HepG2 (cell line): ENCODE results near the gene UBE2C. TPM values are rescaled to one million over a fixed set of nuclear protein-coding genes. Genes with fewer than 3 reads are reported as not detected.

Source experiments
- CBX1 ChIP-seq: IDR thresholded peaks from one replicate; pipeline ENCODE4 v1.6.1; 2016; ENCODE audit warnings: antibody characterized with exemption, low read depth
- FOXK2 ChIP-seq: fragments of 450-650 bp; IDR thresholded peaks from 2 replicates; pipeline ENCODE4 v1.6.1; 2016
- GTF2F1 ChIP-seq: fragments of 150-350 bp; IDR thresholded peaks from 2 replicates; pipeline ENCODE4 v1.6.1; 2014; ENCODE audit warnings: low read length
- KDM2A ChIP-seq: sonication (generic); formaldehyde crosslinking; IDR thresholded peaks from 2 replicates; pipeline ENCODE4 v1.4.0; 2020; ENCODE audit warnings: low read depth, missing genetic modification reagents, borderline replicate concordance
- MEIS2 ChIP-seq: sonication (generic); formaldehyde crosslinking; IDR thresholded peaks from 2 replicates; pipeline ENCODE4 v1.9.0; 2021; ENCODE audit warnings: mild to moderate bottlenecking, missing genetic modification reagents
- MTF1 ChIP-seq: sonication (generic); formaldehyde crosslinking; IDR thresholded peaks from 2 replicates; pipeline ENCODE4 v1.5.0; 2020; ENCODE audit warnings: missing genetic modification reagents
- MYC ChIP-seq: sonication (generic); formaldehyde crosslinking; IDR thresholded peaks from 2 replicates; pipeline ENCODE4 v1.9.0; 2021; ENCODE audit warnings: missing genetic modification reagents, borderline replicate concordance
- PHB2 ChIP-seq: fragments of 450-650 bp; IDR thresholded peaks from 2 replicates; pipeline ENCODE4 v1.6.1; 2018; ENCODE audit not compliant: partially characterized antibody
- SMARCC2 ChIP-seq: fragments of 450-650 bp; IDR thresholded peaks from 2 replicates; pipeline ENCODE4 v1.6.1; 2017; ENCODE audit warnings: antibody characterized with exemption, mild to moderate bottlenecking
- SNAI1 ChIP-seq: sonication (generic); formaldehyde crosslinking; IDR thresholded peaks from 2 replicates; pipeline ENCODE4 v1.5.0; 2020; ENCODE audit warnings: mild to moderate bottlenecking, missing genetic modification reagents, borderline replicate concordance
- THYN1 ChIP-seq: sonication (generic); formaldehyde crosslinking; IDR thresholded peaks from 2 replicates; pipeline ENCODE4 v1.8.1; 2023; ENCODE audit warnings: low read depth, mild to moderate bottlenecking, moderate library complexity, missing genetic modification reagents, borderline replicate concordance
- YEATS2 ChIP-seq: sonication (generic); formaldehyde crosslinking; IDR thresholded peaks from 2 replicates; pipeline ENCODE4 v1.4.0; 2020; ENCODE audit warnings: missing genetic modification reagents, borderline replicate concordance
- ZNF253 ChIP-seq: sonication (generic); formaldehyde crosslinking; IDR thresholded peaks from 2 replicates; pipeline ENCODE4 v1.8.0; 2022; ENCODE audit warnings: mild to moderate bottlenecking, missing genetic modification reagents, borderline replicate concordance
- ZNF605 ChIP-seq: sonication (generic); formaldehyde crosslinking; IDR thresholded peaks from 2 replicates; pipeline ENCODE4 v1.8.0; 2022; ENCODE audit warnings: mild to moderate bottlenecking, missing genetic modification reagents
- ZSCAN22 ChIP-seq: sonication (generic); formaldehyde crosslinking; IDR thresholded peaks from 2 replicates; pipeline ENCODE4 v1.4.0; 2020; ENCODE audit warnings: mild to moderate bottlenecking, missing genetic modification reagents
- polyA plus RNA-seq, 8 experiments: library from polyadenylated mRNA; depleted of rRNA in 3 of 8; stranded (reverse) in 7 of 8; unstranded in 1 of 8; fragments of >200 nt; fragmentation: Illumina TruSeq in 4 of 8; extraction: Trizol in 4 of 8; gene quantifications; 2 replicates each; pipeline versions ENCODE4 v1.2.1 to v1.2.3, GENCODE V29; 2011 to 2016; ENCODE audit warnings: low read depth in 4 of 8, missing spikeins in 1 of 8, mixed read lengths in 1 of 8; ENCODE audit not compliant: insufficient read depth in 1 of 8
- total RNA-seq, 5 experiments: library from RNA; depleted of rRNA; stranded (reverse); fragments of >200 nt; fragmentation: Illumina TruSeq; extraction: Trizol; gene quantifications; 2 replicates each; pipeline ENCODE4 v1.2.3, GENCODE V29; 2016; ENCODE audit warnings: low read depth in 1 of 5
- TF ChIP-seq, protein P1 (sequence below): conservative IDR thresholded peaks from 2 replicates; pipeline ENCODE4 v1.6.1; 2018; ENCODE audit warnings: missing genetic modification reagents
- TF ChIP-seq, protein P2 (sequence below): sonication (generic); formaldehyde crosslinking; IDR thresholded peaks from 2 replicates; pipeline ENCODE4 v1.4.0; 2020; ENCODE audit warnings: missing genetic modification reagents
- TF ChIP-seq, protein P3 (sequence below): sonication (generic); formaldehyde crosslinking; IDR thresholded peaks from 2 replicates; pipeline ENCODE4 v1.4.0; 2020; ENCODE audit warnings: mild to moderate bottlenecking, missing genetic modification reagents

The UBE2C gene
- total and polyA plus RNA-seq, 2 of the 13 experiments (the other 11 are each of a cell fraction or from before 2014, with no cell fraction given): 100 to 123 TPM

DNA sequence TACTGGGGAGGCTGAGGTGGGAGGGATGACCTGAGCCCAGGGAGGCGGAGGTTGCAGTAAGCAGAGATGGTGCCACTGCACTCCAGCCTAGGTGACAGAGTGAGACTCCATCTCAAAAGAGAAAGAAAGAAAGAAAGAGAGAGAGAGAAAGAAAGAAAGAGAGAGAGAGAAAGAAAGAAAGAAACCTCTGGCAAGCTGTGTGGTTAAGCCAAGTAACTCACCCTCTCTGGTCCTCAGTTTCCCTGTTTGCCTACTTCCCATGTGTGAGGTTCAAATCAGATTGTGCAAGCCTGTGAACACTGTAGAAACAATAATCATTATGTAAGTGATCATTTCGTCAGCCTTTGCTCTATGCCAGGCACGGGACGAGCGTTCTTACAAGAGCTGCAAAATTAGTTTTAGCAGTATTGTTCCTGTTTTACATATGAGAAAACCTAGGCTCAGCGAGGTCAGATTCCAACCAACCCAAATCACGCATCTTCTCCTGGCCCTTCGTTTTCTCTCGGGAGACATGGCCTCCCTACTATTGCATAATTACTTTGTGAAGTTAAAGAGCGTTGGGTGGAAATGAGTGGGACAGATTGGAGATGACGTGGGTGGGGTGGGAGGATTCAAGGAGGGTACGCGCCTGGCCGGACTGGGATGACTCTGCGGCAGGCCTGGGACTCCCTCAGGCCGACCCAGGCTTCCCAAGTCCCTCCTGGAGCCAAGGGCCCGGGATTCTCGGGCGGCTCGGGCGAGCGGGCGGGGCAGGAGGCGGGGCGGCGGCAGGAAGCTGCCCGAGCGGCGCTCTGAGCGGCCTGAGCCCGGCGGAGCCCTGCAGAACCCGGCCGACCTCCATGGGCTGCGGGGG, 20.8 kb downstream of the UBE2C start, which contains the start of gene SNX21 (continued):
- no peak; the same call in 1 of the 2 replicates for TF ChIP-seq MEIS2 (CRISPR knock-in tag)
- TF ChIP-seq YEATS2 (CRISPR knock-in tag): no peak; the same call in none of the 2 replicates
- no peak for TF ChIP-seq GTF2F1
- no peak for TF ChIP-seq MTF1 (CRISPR knock-in tag)
- TF ChIP-seq SNAI1 (CRISPR knock-in tag): peak; percentile 37; the same call in 1 of the 2 replicates
- TF ChIP-seq ZNF605 (CRISPR knock-in tag): peak; percentile 95
- TF ChIP-seq, protein P1, sequence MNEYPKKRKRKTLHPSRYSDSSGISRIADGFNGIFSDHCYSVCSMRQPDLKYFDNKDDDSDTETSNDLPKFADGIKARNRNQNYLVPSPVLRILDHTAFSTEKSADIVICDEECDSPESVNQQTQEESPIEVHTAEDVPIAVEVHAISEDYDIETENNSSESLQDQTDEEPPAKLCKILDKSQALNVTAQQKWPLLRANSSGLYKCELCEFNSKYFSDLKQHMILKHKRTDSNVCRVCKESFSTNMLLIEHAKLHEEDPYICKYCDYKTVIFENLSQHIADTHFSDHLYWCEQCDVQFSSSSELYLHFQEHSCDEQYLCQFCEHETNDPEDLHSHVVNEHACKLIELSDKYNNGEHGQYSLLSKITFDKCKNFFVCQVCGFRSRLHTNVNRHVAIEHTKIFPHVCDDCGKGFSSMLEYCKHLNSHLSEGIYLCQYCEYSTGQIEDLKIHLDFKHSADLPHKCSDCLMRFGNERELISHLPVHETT: peak; percentile 7; the same call in 1 of the 2 replicates
- no peak for TF ChIP-seq PHB2
- no peak for TF ChIP-seq THYN1
- no peak for TF ChIP-seq ZSCAN22 (CRISPR knock-in tag)
- TF ChIP-seq, protein P2, sequence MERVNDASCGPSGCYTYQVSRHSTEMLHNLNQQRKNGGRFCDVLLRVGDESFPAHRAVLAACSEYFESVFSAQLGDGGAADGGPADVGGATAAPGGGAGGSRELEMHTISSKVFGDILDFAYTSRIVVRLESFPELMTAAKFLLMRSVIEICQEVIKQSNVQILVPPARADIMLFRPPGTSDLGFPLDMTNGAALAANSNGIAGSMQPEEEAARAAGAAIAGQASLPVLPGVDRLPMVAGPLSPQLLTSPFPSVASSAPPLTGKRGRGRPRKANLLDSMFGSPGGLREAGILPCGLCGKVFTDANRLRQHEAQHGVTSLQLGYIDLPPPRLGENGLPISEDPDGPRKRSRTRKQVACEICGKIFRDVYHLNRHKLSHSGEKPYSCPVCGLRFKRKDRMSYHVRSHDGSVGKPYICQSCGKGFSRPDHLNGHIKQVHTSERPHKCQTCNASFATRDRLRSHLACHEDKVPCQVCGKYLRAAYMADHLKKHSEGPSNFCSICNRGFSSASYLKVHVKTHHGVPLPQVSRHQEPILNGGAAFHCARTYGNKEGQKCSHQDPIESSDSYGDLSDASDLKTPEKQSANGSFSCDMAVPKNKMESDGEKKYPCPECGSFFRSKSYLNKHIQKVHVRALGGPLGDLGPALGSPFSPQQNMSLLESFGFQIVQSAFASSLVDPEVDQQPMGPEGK (CRISPR knock-in tag): 0 out of 2 replicates have a peak, but pooled peaks have one; percentile 6
- no peak for TF ChIP-seq KDM2A (CRISPR knock-in tag)
- TF ChIP-seq SMARCC2: no peak
- no peak for TF ChIP-seq CBX1
- TF ChIP-seq, protein P3, sequence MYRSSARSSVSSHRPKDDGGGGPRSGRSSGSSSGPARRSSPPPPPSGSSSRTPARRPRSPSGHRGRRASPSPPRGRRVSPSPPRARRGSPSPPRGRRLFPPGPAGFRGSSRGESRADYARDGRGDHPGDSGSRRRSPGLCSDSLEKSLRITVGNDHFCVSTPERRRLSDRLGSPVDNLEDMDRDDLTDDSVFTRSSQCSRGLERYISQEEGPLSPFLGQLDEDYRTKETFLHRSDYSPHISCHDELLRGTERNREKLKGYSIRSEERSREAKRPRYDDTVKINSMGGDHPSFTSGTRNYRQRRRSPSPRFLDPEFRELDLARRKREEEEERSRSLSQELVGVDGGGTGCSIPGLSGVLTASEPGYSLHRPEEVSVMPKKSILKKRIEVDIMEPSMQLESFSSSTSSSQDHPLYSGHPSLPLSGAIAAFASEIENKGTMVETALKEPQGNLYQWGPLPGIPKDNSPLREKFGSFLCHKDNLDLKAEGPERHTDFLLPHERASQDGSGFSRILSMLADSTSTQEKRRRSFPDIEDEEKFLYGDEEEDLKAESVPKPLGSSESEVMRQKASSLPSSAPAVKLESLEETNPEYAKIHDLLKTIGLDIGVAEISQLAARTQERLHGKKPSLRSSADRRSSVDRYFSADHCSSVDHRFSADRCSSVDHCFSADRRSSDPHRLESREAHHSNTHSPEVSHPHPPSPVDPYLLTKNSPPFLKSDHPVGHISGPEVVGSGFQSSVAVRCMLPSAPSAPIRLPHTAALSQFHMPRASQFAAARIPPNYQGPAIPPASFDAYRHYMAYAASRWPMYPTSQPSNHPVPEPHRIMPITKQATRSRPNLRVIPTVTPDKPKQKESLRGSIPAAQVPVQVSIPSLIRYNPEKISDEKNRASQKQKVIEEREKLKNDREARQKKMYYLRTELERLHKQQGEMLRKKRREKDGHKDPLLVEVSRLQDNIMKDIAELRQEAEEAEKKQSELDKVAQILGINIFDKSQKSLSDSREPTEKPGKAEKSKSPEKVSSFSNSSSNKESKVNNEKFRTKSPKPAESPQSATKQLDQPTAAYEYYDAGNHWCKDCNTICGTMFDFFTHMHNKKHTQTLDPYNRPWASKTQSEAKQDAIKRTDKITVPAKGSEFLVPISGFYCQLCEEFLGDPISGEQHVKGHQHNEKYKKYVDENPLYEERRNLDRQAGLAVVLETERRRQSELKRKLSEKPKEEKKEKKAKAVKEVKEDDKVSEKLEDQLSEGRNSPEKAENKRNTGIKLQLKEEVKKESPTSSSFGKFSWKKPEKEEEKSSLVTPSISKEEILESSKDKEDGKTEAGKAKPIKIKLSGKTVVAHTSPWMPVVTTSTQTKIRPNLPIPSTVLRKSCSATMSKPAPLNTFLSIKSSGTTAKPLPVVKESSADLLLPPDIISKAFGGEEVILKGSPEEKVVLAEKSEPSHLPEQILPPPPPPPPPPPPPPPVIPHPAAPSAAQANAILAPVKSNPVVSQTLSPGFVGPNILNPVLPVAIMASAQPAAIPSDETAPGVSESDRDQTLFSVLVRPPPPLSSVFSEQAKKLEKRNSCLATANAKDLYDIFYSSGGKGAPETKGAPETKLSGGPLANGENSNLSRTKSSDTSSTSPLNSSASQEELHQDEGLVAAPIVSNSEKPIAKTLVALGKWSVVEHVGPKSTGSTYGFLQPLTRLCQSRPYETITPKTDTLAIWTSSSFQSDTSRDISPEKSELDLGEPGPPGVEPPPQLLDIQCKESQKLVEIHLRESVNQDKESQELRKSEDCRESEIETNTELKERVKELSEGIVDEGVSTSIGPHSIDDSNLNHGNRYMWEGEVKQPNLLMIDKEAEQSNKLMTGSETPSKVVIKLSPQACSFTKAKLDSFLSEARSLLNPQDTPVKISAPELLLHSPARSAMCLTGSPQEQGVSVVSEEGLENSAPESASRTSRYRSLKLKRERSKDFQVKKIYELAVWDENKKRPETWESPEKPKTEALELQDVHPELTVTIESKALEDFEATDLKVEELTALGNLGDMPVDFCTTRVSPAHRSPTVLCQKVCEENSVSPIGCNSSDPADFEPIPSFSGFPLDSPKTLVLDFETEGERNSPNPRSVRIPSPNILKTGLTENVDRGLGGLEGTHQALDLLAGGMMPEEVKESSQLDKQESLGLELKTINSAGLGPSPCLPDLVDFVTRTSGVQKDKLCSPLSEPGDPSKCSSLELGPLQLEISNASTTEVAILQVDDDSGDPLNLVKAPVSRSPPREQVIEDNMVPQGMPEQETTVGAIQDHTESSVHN: peak; percentile 93
- TF ChIP-seq FOXK2: no peak
- TF ChIP-seq ZNF253 (CRISPR knock-in tag): no peak
- TF ChIP-seq MYC: peak; percentile 29; the same call in 1 of the 2 replicates
